Stimulated activated CD8-positive, alpha-beta memory T cell treated with anti-CD3 and anti-CD28 coated beads, Interleukin-15, amount 100 ng/mL, for 4 hours (primary cell): ENCODE measurements around the gene ETV6.
A peak's percentile ranks its signal among the peaks of the same experiment; 100 is the strongest.

Experiments
- DNase-seq, 2 donors: peaks; one replicate each; pipeline ENCODE4 v3.0.0-alpha.2; 2020; ENCODE audit warnings: low read depth in 2 of 2

The ETV6 gene

DNA sequence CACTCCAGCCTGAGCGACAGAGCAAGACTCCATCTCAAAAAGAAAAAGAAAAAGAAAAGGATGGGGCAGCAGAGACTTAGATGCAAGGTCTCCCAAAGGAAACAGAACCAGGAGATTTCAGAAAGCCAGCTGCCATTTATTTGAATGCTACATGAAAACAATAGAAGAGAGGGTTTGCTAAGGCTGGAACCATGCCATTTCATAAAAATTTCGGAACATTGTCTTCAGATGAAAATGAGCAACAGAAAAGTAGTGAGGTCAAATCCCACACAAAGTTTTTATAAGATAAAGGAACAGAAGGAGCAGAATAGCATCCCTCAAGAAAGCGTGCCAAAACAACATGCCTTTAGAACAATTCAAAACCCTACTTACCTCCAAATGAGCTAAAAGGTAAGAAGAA lies 175.3 kb downstream of the ETV6 start:
- DNase-seq: no peak

DNA sequence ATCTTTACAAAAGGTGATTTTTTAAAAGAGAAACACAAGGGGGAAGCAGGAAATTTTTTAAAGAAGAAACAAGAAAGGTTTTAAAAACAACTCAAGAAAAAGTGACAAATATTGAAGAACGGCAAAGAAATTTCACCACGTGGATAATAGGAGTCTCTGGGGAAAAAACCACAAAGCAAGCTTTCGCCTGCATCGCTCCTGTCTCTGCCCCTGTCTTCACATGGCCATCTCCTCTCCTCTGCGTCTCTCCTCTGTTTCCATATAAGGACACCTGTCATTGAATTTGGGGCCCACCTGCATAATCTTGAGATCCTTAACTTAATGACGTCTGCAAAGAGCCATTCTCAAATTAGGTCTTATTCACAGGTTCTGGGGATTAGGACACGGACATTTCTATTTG lies 175.8 kb downstream of the ETV6 start:
- no peak for DNase-seq

DNA sequence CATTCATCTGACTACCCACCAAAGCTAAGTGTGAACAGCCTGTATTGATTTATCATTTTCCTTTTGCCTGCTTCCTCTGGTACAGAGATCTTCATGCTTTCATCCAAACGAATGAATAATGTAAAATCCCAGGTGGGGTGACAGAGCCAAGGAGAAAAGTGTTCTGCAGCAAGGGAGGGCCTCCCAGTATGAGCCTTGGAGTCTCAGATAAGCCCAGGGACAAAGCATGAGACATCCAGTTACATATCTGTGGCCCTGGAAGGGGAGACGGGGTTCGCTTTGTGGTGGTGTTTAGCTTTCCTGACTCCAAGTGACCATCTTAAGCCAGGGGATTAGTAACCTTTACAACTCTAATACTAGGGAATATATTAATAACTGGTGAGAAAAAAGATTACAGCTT lies 177.1 kb downstream of the ETV6 start:
- DNase-seq: no peak

DNA sequence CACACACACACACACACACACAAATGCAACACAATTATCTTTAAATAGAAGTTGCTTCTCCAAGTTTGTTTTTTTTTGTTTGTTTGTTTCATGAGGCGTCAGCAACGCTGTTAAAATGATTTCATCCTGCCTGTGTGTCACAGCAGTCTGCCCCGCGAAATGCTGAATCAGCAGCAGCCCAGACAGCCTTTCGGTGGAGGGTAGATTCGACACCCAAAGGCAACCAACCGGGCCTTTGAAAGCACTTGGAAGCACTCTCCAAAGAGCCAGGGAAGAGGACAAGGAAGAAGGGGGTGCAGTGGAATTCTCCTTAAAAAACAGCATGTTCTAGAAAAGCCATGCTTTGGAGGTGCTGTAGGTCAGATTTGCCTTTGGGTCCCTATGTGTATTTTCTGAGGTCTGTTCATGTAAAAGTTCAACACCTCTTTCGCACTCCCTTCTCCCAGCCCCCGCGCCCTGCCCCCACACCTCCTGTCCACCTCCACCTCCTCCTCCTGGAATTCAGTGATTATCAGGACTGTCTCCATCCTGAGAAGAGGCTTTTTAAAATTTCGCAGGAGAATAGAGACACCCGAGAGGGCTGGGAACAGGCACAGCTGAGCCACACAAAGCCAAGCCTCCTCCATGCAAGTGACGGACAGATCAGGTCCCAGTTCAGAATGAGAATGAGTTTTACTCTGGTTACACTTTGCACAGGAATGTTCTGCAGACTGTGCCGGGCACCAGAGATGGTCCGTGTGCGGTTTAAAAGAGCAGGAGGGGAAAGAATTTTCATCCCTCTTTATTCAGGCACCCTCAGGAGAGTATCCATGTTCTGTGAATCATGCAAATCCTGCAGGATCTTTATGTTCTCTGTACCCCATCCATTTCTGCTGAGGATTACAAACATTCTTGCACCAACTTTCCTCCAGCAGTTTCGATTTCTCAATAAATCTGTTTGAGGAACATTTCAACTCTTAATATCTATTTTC lies 177.9 kb downstream of the ETV6 start:
- DNase-seq: no peak

DNA sequence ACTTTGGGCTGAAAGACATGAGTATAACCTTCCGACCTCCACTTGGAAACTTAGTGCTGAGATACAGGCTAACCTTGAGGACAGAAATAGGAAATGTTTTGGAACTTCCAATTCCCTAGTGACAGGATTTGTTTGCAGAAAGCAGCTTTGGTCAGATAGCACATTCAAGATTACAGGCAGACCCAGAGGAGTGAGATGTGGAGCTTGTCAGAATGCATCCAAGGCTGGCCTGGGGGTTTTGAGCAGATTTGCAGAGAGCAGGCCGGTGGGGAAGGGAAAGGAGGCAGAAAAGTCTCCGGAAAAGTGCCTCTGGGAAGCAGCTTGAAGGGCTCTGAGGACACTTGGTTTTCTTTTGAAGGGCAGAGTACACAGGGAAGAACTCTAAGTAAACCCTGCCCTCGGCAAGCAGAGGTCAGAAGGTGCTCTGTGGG lies 180.3 kb downstream of the ETV6 start:
- DNase-seq: no peak

DNA sequence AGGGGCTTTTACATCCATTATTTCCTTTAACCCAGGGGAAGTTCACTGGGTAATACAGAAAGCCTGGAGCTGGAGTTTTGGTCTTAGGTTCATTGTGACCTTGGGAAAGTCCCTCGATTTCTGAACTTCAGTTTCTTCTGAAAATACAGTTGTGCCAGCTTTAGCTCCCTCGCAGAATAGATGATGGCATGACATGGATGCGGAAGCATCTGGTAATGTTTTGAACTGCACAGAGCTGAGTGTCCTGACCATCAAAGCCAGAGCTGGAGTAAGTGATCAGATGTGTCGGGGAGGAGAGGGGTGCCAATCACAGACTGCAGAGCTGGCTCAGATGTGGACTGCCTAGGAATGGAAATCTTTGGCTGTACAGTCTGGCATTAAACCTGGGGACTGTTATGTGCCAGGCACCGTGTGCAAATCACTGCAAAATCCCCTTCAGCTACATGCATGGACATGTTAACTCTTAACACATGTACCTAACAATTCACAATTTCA lies 180.9 kb downstream of the ETV6 start:
- DNase-seq: no peak

DNA sequence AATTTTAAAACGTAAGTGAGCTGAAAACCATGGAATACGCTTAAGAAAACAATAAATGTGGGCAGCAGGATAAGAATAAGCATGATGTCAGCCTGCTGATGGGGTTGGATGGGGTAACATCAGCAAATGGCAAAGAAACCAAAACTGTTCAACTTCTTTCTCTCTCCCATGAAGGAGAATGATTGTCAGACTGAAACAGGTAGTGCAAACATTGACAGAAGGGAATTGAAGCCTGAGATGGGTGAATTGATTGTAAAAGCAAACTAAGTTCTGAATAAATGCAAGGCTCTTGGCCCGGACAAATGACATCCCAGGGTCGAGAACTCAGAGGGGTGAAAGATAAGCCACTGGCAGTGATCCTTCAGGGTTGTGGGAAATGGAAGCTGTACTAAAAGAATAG lies 182.6 kb downstream of the ETV6 start:
- no peak for DNase-seq

DNA sequence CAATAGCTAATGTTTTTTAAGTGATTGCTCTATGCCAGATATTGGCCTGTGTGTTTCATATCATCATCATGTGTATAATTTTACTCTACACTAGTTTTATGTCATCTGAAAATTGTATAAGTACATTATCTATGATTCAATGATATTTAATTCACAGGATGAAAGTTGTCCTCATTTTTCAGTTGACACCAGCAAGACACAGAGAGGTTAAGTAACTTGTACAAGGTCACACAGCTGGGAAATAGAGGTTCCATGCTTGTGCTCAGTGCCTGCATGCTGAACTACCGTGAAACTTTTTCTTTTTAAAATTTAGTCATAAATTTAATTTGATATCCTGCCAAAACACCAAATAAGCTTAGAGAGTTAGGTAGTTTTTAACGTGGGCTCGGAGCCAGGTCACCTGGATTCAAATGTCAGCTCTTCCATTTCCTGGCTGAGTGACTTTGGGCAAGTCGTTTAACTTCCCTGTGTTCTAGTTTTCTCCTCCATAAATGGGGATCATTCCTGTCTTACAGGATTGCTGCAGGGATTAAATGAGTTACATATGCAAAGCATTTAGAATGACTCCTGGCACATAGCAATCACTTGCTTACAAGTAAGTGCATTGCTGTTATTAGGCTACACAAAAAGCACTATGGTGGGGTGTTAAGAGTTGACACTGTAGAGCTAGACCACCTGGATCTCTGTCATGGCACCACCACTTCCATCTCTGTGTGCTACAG lies 183.9 kb downstream of the ETV6 start:
- DNase-seq: no peak

DNA sequence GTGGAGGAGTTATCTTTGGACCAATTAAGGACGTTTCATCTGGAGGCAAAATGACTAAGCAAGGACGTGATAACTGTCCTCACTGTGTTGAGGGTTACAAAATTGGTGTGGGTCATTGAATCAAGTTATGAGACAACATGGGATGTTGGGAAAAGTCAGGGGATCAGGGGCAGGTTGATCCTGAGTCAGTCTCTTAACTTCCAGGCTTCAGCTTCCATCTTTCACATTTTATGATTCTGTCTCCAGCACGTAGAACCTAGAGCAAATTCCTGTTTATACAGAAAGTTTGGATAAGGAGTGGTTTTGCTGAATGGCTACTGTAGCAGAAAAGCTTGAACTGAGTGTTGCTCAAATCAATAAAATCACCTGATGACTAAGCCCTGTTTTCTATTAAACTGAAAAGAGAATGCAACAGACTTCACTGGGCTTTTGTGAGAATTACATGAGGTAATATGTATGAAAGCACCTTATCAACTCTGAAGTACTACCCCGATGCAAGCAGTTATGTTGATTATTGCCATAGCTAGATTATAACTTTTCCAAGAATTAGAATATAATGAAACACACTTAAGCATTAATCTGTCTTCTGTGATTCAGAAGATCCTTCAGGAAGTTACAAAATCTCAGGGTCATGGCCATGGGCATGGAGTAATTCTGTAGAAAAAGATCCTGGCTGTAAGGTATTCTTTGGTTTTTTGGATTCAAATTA lies 184.8 kb downstream of the ETV6 start:
- DNase-seq: no peak

DNA sequence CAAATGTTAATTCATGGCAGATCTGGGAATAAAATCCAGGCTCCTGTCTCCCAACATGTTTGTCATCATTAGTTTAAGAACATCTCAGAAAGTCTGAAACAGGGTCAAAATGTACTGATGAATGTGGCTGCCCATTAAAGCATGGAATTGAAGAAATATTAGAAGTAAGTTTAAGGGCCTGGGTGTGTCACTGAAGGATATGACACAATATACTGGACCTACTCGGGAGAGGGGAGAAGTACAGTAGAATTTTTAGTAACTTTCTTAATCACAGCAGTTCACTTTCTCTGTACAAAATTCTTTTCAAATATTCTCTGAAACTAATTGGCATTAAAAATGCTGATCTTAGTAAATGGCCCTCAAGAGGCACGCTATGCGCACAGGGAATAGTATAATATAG lies 185.5 kb downstream of the ETV6 start:
- DNase-seq: no peak

DNA sequence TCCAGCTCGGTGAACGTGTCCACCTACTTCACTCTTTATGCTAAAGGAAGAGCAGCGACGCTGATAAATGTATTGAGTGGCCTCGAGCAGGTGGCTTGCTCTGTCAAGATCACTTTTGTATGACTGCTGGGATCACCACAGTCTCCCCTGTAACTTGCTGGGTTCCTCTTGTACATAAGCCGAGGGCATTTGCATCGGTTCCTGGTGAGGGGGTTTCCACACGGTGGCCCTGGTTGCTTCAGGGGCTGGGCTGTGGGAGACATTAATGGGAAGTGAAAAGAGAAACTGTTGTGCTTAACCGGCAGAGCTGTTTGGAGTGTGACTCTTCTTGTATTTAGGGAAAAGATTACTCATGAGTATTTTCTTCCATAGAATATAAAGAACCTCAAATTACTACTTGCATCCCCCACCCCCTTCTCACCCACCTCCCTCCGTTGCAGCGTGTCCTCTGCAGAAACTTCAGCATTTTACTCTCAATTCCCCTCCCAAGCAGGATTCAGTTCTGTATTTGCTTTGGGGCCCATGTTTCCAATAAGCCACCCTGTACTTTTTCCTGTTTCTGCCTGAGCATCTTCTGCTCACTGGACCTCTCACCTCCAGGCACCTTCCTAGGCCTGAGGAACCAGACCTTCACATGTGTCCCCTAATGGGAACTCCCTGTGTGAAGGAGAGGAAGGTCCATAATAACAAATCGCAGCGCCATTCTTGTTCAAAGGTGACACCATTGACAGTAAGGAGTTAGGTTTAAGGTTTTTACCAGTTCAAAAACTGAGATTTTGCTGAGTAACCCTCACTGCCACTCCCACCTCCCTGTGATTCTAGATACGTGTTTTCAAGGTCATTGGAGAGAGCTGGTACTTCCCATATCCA lies 187.0 kb downstream of the ETV6 start:
- peak in 1 of 2 donors; percentile 27 for DNase-seq

DNA sequence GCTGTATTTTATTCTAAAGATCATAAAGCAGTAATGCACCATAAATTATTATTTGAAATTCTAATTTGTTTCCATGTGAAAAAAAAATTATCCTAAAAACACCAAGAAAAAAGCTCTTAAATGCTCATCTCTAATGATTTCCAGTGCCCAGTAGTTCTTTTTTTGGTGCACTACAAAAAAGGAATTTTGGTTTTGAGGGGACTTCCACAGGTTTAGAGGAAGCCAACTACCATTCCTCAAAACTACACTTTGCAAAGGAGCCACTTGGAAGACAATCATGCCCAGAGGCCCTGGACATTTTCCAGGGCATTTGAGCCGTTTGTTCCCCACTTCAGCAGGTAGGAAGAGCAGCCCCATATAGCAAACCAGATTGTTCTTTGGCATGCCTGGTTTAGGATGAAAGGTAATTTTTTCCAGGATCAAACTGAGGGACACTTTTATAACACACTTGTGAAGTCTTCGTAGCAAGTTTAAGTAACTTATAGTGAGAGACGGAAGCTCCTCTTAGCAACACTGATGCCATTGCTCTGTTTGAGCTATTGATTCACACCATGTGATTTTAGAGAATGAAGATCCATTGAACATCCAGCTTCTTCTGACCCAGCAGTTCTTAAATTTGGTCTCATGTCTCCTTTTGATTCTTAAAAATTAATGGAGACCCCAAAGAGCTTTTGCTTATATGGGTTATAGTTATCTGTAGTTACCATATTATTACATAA lies 187.9 kb downstream of the ETV6 start:
- no peak for DNase-seq

DNA sequence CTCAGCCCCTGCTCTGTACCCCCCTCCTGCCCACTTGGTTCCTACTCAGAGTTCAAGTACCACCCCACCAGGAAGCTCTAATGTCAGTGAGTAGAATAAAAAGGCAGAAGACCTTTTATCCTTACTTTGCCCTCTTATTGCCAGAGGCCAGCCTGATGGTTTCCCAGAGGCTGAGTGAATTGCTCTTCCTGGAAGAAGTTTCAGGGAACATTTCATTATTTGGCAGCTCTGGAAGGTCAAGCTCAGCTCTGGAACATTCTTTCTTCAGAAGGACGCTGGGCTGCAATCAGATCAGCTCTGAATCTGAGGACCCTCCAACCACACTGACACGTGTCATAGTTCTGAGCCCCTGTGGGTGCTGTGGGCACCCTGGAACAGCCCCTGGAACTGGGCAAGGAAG lies 188.9 kb downstream of the ETV6 start:
- DNase-seq: no peak

DNA sequence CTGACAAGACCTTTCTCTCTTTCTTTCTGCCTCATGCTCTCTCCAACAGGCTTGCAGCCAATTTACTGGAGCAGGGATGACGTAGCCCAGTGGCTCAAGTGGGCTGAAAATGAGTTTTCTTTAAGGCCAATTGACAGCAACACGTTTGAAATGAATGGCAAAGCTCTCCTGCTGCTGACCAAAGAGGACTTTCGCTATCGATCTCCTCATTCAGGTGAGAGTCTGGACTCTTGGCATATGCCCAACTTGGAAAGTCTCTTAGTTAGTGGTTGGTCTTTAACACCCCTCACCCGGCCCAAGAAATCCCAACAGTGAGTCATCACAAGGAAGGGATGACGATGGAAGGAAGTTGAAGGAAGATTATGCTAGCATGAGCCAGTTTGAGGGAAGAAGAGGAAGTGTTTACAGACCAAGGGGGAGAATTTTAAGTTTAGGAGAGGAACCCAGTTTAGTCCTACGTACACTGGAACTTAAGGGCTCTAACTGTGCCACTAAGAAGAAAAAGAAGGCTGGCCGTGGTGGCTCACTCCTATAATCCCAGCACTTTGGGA lies 189.7 kb downstream of the ETV6 start:
- no peak for DNase-seq

DNA sequence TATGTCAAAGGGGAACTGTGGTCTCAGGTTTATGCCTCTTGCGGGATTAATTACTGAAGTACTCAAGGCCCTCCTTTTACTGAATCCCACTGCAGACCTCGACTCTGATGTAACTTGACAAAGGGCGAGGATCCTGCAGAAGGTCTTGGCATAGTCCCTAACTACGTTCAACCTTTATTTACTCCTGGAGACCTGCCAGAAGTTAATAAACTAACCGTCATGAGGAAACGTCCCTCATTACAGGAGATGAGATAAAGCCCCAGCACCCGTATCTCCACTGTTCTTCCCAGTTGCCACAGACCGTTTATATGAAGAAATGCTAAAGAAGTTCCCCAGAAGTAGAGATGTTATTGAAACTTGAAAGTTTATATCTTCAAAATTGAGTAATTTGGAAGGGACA lies 190.9 kb downstream of the ETV6 start:
- DNase-seq: no peak

DNA sequence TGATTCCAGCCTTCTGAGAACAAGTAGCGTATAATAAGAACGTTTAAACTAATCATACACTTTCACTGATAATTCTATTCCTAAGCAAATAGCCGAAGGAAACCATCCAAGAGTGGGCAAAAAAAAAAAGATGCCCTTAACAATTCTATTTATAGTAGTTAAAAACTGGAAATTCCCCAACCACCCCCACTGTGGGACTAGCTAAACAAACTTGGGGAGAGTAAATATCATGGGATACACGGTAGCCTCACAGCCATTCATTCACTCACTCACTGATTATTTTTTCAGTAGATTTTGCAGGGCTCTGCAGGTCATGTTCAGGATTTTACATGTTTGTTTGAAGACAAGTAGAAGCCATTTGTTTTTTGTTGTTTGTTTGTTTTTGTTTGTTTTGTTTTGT lies 197.0 kb downstream of the ETV6 start:
- DNase-seq: no peak

DNA sequence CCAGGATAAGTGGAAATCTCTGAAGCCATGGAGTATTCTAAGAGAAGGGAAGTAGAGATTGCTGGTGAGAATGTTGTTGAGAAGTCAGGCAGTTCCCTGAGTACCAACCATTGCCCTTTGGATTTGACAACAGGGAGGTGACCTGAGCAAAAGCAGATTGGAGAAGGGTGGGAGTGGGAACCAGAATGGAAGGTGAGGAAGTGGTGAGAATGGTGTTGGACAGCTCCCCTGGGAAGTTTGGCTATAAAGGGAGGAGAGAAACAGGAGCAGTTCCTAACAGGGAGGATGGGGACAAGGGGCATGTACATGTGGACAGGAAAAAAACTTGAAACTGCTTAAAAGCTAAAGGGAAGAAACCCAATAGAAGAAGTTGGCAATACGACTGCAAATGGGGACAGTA lies 198.1 kb downstream of the ETV6 start:
- DNase-seq: no peak

DNA sequence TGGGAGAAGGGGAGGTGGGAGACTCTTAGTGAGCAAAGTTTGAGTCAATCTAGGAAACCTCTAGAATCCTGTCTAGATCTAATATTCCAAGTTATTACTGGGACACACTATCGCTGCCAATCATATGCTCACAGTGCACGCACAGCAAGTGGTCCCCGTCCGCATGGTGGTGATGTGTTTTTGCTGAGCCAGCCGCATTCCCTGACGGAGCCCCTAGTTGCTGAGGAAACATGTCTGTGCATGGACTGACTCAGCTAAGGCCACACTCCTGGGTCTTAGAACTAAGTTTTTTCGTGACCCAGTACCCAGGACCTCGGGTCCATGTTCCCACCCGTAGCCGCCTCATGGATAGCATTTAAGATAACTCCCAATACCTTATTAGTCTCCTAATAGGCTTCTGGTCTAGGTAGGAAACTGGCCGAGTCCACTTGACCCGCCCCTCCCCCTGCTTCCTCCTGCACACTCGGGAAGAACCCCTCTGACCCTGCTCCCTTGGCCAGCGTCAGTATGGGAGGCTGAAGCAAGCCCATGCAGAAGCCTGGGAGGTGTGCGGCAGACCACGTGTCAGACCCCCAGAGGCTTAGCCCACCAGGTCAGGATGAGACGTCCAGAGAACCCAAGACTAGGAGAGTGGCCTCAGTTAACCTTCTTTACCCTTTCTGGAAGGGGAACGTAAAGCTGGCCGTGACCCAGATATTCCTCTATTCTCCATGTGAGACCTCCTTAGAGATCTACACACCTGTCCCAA lies 200.5 kb downstream of the ETV6 start:
- DNase-seq: no peak

DNA sequence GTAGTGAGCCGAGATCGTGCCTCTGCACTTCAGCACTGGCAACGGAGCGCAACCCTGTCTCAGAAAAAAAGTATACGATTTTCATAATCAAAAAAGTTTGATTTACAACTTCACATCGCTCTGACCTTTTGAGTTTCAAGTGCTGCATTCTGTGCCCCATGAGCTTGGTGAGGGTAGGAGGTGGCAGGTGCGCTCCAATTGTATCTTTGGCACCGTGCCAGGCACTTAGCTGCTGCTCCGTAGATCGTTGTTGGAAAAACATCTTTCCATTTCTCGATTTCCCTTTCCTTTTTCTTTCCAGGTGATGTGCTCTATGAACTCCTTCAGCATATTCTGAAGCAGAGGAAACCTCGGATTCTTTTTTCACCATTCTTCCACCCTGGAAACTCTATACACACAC lies 203.7 kb downstream of the ETV6 start:
- no peak for DNase-seq
